WTC11 (cell line): ENCODE data around the gene ZFP69. TPM values are rescaled to one million over a fixed set of nuclear protein-coding genes. Genes with fewer than 3 reads are reported as not detected.

ENCODE experiments used
- ATF1 ChIP-seq: sonication (generic); formaldehyde crosslinking; IDR thresholded peaks from 2 replicates; pipeline ENCODE4 v1.8.1; 2023; ENCODE audit warnings: mild to moderate bottlenecking, moderate library complexity, missing genetic modification reagents
- ELF4 ChIP-seq: sonication (generic); formaldehyde crosslinking; IDR thresholded peaks from 2 replicates; pipeline ENCODE4 v1.8.1; 2022; ENCODE audit warnings: low read depth, mild to moderate bottlenecking, moderate library complexity, missing genetic modification reagents
- ESRRA ChIP-seq: sonication (generic); formaldehyde crosslinking; IDR thresholded peaks from 2 replicates; pipeline ENCODE4 v1.8.1; 2022; ENCODE audit warnings: mild to moderate bottlenecking, missing genetic modification reagents, borderline replicate concordance
- ETV6 ChIP-seq: sonication (generic); formaldehyde crosslinking; IDR thresholded peaks from 2 replicates; pipeline ENCODE4 v1.8.1; 2022; ENCODE audit warnings: mild to moderate bottlenecking, missing genetic modification reagents
- FOXJ3 ChIP-seq: sonication (generic); formaldehyde crosslinking; IDR thresholded peaks from 2 replicates; pipeline ENCODE4 v1.9.0; 2021; ENCODE audit warnings: missing genetic modification reagents, mild to moderate bottlenecking, borderline replicate concordance
- FOXP1 ChIP-seq: sonication (generic); formaldehyde crosslinking; IDR thresholded peaks from 2 replicates; pipeline ENCODE4 v1.8.0; 2022; ENCODE audit warnings: missing genetic modification reagents, mild to moderate bottlenecking, moderate library complexity, borderline replicate concordance
- MYBL2 ChIP-seq: sonication (generic); formaldehyde crosslinking; IDR thresholded peaks from 2 replicates; pipeline ENCODE4 v1.8.1; 2023; ENCODE audit warnings: mild to moderate bottlenecking, moderate library complexity, missing genetic modification reagents
- TP53 ChIP-seq: sonication (generic); formaldehyde crosslinking; IDR thresholded peaks from 2 replicates; pipeline ENCODE4 v1.8.1; 2023; ENCODE audit warnings: mild to moderate bottlenecking, missing genetic modification reagents
- ZNF232 ChIP-seq: sonication (generic); formaldehyde crosslinking; IDR thresholded peaks from 2 replicates; pipeline ENCODE4 v1.8.0; 2022; ENCODE audit warnings: mild to moderate bottlenecking, missing genetic modification reagents
- total RNA-seq: library from RNA; stranded (reverse); gene quantifications from 3 replicates; pipeline ENCODE4 v1.2.3, GENCODE V29; 2021
- TF ChIP-seq, protein P1 (sequence below): sonication (generic); formaldehyde crosslinking; IDR thresholded peaks from 2 replicates; pipeline ENCODE4 v1.8.0; 2023; ENCODE audit warnings: missing genetic modification reagents, mild to moderate bottlenecking, borderline replicate concordance
- TF ChIP-seq, protein P2 (sequence below): sonication (generic); formaldehyde crosslinking; IDR thresholded peaks from 2 replicates; pipeline ENCODE4 v1.8.0; 2022; ENCODE audit warnings: mild to moderate bottlenecking, missing genetic modification reagents
- TF ChIP-seq, protein P3 (sequence below): sonication (generic); formaldehyde crosslinking; IDR thresholded peaks from 2 replicates; pipeline ENCODE4 v1.8.0; 2022; ENCODE audit warnings: mild to moderate bottlenecking, missing genetic modification reagents
- TF ChIP-seq, protein P4 (sequence below): sonication (generic); formaldehyde crosslinking; IDR thresholded peaks from 2 replicates; pipeline ENCODE4 v1.8.0; 2022; ENCODE audit warnings: mild to moderate bottlenecking, missing genetic modification reagents
- TF ChIP-seq, protein P5 (sequence below): sonication (generic); formaldehyde crosslinking; IDR thresholded peaks from 2 replicates; pipeline ENCODE4 v1.8.1; 2023; ENCODE audit warnings: mild to moderate bottlenecking, moderate library complexity, missing genetic modification reagents
- TF ChIP-seq, protein P6 (sequence below): sonication (generic); formaldehyde crosslinking; IDR thresholded peaks from 2 replicates; pipeline ENCODE4 v1.8.0; 2023; ENCODE audit warnings: mild to moderate bottlenecking, missing genetic modification reagents
- TF ChIP-seq, protein P7 (sequence below): fragments of 250-450 bp; sonication (Bioruptor Pico); conservative IDR thresholded peaks from 2 replicates; pipeline ENCODE4 v1.9.0; 2021; ENCODE audit warnings: mild to moderate bottlenecking

The ZFP69 gene
- total RNA-seq, 1 experiment from 2014 or later, result 3.2 TPM

DNA sequence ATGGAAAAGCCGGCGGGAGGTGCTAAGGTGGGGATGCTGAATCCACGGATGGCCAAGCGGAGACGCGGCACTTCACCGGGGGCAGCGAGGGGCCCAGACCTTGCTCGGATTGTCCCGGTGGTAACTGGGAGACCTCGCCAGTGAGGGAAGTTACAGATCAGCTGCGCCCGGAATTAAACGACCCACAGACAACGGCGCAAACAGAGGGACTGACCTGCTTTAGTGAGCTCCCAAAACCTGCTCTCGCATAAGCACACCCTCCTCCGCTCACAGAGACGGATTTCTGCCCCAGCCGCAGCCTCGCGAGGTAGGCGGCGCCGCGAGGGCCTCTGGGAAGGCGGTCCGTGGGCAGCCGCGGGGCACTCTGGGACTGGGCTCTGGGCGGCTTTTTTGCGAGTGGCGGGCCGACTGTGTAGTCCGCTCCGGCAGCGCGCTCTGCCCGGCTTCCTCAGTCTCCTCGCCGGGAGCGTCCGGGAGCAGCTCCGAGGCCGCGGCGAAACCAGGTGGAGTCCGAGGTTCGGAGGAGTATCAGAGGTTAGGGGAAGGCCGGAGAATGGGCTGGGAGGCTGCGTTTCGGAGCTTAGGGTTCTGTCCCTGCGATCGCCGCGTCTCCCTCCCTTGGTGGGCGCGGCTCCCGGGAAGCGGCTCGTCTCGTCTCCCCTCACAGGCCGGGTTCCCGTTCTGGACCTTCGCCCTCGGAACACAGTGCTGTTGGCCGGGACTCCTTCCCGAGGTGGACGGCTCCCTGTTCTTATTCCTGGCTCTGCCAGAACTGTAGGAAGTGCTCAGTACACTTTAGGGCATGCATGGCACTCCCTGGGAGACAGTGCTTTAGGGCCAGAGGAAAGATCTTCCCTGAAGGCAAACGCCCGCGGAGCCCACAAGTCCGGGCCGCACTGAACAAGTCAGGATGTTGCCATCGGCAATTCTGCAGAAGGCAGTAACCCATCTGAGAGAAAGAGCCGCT lies 31.6 kb downstream of the ZFP69 start, which contains the start of gene EXO5 (continued):
- TF ChIP-seq, protein P1, sequence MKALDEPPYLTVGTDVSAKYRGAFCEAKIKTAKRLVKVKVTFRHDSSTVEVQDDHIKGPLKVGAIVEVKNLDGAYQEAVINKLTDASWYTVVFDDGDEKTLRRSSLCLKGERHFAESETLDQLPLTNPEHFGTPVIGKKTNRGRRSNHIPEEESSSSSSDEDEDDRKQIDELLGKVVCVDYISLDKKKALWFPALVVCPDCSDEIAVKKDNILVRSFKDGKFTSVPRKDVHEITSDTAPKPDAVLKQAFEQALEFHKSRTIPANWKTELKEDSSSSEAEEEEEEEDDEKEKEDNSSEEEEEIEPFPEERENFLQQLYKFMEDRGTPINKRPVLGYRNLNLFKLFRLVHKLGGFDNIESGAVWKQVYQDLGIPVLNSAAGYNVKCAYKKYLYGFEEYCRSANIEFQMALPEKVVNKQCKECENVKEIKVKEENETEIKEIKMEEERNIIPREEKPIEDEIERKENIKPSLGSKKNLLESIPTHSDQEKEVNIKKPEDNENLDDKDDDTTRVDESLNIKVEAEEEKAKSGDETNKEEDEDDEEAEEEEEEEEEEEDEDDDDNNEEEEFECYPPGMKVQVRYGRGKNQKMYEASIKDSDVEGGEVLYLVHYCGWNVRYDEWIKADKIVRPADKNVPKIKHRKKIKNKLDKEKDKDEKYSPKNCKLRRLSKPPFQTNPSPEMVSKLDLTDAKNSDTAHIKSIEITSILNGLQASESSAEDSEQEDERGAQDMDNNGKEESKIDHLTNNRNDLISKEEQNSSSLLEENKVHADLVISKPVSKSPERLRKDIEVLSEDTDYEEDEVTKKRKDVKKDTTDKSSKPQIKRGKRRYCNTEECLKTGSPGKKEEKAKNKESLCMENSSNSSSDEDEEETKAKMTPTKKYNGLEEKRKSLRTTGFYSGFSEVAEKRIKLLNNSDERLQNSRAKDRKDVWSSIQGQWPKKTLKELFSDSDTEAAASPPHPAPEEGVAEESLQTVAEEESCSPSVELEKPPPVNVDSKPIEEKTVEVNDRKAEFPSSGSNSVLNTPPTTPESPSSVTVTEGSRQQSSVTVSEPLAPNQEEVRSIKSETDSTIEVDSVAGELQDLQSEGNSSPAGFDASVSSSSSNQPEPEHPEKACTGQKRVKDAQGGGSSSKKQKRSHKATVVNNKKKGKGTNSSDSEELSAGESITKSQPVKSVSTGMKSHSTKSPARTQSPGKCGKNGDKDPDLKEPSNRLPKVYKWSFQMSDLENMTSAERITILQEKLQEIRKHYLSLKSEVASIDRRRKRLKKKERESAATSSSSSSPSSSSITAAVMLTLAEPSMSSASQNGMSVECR (CRISPR knock-in tag), result 0 out of 2 replicates have a peak, but pooled peaks have one; percentile 48
- TF ChIP-seq ELF4 (no peak), FOXP1 (CRISPR knock-in tag) (peak; percentile 83), FOXJ3 (no peak), MYBL2 (CRISPR knock-in tag) (peak; percentile 39; the same call in 1 of the 2 replicates), ZNF232 (CRISPR knock-in tag) (peak; percentile 74; the same call in 1 of the 2 replicates), TP53 (CRISPR knock-in tag) (peak; percentile 50; the same call in 1 of the 2 replicates), ESRRA (CRISPR knock-in tag) (no peak), ETV6 (no peak), ATF1 (CRISPR knock-in tag) (peak; percentile 29; the same call in 1 of the 2 replicates)
- TF ChIP-seq, protein P2, sequence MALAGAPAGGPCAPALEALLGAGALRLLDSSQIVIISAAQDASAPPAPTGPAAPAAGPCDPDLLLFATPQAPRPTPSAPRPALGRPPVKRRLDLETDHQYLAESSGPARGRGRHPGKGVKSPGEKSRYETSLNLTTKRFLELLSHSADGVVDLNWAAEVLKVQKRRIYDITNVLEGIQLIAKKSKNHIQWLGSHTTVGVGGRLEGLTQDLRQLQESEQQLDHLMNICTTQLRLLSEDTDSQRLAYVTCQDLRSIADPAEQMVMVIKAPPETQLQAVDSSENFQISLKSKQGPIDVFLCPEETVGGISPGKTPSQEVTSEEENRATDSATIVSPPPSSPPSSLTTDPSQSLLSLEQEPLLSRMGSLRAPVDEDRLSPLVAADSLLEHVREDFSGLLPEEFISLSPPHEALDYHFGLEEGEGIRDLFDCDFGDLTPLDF (CRISPR knock-in tag), result no peak
- TF ChIP-seq, protein P3, sequence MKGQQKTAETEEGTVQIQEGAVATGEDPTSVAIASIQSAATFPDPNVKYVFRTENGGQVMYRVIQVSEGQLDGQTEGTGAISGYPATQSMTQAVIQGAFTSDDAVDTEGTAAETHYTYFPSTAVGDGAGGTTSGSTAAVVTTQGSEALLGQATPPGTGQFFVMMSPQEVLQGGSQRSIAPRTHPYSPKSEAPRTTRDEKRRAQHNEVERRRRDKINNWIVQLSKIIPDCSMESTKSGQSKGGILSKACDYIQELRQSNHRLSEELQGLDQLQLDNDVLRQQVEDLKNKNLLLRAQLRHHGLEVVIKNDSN (CRISPR knock-in tag), result peak; percentile 37; the same call in 1 of the 2 replicates
- TF ChIP-seq, protein P4, sequence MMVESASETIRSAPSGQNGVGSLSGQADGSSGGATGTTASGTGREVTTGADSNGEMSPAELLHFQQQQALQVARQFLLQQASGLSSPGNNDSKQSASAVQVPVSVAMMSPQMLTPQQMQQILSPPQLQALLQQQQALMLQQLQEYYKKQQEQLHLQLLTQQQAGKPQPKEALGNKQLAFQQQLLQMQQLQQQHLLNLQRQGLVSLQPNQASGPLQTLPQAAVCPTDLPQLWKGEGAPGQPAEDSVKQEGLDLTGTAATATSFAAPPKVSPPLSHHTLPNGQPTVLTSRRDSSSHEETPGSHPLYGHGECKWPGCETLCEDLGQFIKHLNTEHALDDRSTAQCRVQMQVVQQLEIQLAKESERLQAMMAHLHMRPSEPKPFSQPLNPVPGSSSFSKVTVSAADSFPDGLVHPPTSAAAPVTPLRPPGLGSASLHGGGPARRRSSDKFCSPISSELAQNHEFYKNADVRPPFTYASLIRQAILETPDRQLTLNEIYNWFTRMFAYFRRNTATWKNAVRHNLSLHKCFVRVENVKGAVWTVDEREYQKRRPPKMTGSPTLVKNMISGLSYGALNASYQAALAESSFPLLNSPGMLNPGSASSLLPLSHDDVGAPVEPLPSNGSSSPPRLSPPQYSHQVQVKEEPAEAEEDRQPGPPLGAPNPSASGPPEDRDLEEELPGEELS, result no peak
- TF ChIP-seq, protein P5, sequence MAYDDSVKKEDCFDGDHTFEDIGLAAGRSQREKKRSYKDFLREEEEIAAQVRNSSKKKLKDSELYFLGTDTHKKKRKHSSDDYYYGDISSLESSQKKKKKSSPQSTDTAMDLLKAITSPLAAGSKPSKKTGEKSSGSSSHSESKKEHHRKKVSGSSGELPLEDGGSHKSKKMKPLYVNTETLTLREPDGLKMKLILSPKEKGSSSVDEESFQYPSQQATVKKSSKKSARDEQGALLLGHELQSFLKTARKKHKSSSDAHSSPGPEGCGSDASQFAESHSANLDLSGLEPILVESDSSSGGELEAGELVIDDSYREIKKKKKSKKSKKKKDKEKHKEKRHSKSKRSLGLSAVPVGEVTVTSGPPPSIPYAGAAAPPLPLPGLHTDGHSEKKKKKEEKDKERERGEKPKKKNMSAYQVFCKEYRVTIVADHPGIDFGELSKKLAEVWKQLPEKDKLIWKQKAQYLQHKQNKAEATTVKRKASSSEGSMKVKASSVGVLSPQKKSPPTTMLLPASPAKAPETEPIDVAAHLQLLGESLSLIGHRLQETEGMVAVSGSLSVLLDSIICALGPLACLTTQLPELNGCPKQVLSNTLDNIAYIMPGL (CRISPR knock-in tag), result peak; percentile 93; the same call in 1 of the 2 replicates
- TF ChIP-seq, protein P6, sequence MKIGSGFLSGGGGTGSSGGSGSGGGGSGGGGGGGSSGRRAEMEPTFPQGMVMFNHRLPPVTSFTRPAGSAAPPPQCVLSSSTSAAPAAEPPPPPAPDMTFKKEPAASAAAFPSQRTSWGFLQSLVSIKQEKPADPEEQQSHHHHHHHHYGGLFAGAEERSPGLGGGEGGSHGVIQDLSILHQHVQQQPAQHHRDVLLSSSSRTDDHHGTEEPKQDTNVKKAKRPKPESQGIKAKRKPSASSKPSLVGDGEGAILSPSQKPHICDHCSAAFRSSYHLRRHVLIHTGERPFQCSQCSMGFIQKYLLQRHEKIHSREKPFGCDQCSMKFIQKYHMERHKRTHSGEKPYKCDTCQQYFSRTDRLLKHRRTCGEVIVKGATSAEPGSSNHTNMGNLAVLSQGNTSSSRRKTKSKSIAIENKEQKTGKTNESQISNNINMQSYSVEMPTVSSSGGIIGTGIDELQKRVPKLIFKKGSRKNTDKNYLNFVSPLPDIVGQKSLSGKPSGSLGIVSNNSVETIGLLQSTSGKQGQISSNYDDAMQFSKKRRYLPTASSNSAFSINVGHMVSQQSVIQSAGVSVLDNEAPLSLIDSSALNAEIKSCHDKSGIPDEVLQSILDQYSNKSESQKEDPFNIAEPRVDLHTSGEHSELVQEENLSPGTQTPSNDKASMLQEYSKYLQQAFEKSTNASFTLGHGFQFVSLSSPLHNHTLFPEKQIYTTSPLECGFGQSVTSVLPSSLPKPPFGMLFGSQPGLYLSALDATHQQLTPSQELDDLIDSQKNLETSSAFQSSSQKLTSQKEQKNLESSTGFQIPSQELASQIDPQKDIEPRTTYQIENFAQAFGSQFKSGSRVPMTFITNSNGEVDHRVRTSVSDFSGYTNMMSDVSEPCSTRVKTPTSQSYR (CRISPR knock-in tag), result peak; percentile 18; the same call in 1 of the 2 replicates
- TF ChIP-seq, protein P7, sequence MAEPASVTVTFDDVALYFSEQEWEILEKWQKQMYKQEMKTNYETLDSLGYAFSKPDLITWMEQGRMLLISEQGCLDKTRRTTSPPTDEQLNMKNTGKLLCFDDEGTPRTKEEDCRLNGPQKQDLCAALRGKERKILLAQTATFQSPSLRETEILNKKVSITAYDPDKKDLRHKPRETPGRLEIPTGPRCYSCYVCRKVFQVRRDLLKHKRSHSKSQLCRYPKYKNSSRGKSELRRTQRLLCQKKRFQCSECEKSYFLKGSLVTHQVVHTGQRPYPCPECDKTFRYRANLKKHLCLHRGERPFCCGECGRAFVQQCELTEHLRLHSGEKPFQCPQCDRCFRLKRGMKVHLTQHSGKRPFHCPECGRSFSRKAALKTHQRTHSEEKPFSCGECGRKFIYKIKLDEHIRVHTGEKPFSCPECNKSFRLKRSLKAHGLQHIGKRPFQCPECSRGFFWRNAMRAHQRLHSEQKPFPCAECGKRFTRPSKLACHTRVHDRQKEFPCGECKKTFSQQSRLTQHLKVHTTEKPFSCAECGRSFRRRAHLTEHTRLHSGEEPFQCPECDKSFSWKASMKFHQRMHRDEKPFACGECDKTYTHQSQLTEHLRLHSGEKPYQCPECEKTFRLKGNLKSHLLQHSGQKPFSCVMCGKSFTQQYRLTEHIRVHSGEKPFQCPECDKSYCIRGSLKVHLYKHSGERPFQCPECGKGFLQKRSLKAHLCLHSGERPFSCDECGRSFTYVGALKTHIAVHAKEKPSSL (CRISPR knock-in tag), result no peak
